BE2C (cell line): ENCODE results near the gene RTN4R.
A peak's percentile ranks its signal among the peaks of the same experiment; 100 is the strongest.

Experiments used
- DNase-seq: peaks from one replicate; pipeline ENCODE4 v3.0.0-alpha.2; 2020
- H3K27me3 ChIP-seq: fragments of 250-450 bp; sonication (Bioruptor Pico); 2 replicates; pipeline ENCODE4 v1.5.1; 2020; ENCODE audit warnings: mild to moderate bottlenecking
- H3K36me3 ChIP-seq: fragments of 250-450 bp; sonication (Bioruptor Pico); 2 replicates; pipeline ENCODE4 v1.5.1; 2020; ENCODE audit warnings: mild to moderate bottlenecking
- H3K4me1 ChIP-seq: fragments of 250-450 bp; sonication (Bioruptor Pico); 2 replicates; pipeline ENCODE4 v1.5.1; 2020
- H3K4me3 ChIP-seq: 2 replicates; pipeline ENCODE4 v1.5.1; 2011; ENCODE audit warnings: low read depth, low read length
- H3K9me3 ChIP-seq: fragments of 250-450 bp; sonication (Bioruptor Pico); 2 replicates; pipeline ENCODE4 v1.5.1; 2020
- CTCF ChIP-seq: IDR thresholded peaks from 2 replicates; pipeline ENCODE4 v1.5.1; 2012; ENCODE audit warnings: mild to moderate bottlenecking, low read depth, low read length

RTN4R gene

GRCh38 chr22:20251981-20252380 is 16.1 kb downstream of the RTN4R start:
- DNase-seq = no peak
- H3K27me3 ChIP-seq = no peaks in the 10 kb centered on the region
- TF ChIP-seq CTCF = no peak
- H3K9me3 ChIP-seq = no peaks in the 10 kb centered on the region
- no peaks in the 10 kb centered on the region for H3K36me3 ChIP-seq
- no peak overlapping the region for H3K4me3 ChIP-seq
- H3K4me1 ChIP-seq = peaks cover 49% of the 10 kb centered on the region

- no peaks in the 10 kb centered on the region for H3K27me3 ChIP-seq
- no peak overlapping the region for H3K4me3 ChIP-seq
- H3K4me1 ChIP-seq = peaks cover 49% of the 10 kb centered on the region
- DNase-seq = no peak
- no peaks in the 10 kb centered on the region for H3K36me3 ChIP-seq
- no peaks in the 10 kb centered on the region for H3K9me3 ChIP-seq
- no peak for TF ChIP-seq CTCF
These were observed 16.6 kb downstream of the RTN4R start for GRCh38 chr22:20251491-20251890.

- Histone ChIP-seq H3K4me1 (peaks cover 50% of the 10 kb centered on the region), H3K4me3 (no peak overlapping the region), H3K27me3 (no peaks in the 10 kb centered on the region), H3K9me3 (no peaks in the 10 kb centered on the region), H3K36me3 (no peaks in the 10 kb centered on the region)
- TF ChIP-seq CTCF = no peak
- peak; percentile 61 for DNase-seq
These were observed 18.2 kb downstream of the RTN4R start for GRCh38 chr22:20249797-20250354.

GRCh38 chr22:20248461-20248978 is 19.6 kb downstream of the RTN4R start:
- Histone ChIP-seq H3K36me3 (no peaks in the 10 kb centered on the region), H3K4me3 (no peak overlapping the region), H3K27me3 (no peaks in the 10 kb centered on the region), H3K9me3 (no peaks in the 10 kb centered on the region), H3K4me1 (peaks cover 56% of the 10 kb centered on the region)
- no peak for TF ChIP-seq CTCF
- peak; percentile 51 for DNase-seq

- Histone ChIP-seq H3K4me1 (peaks cover 58% of the 10 kb centered on the region), H3K4me3 (no peak overlapping the region), H3K27me3 (no peaks in the 10 kb centered on the region), H3K36me3 (no peaks in the 10 kb centered on the region), H3K9me3 (no peaks in the 10 kb centered on the region)
- no peak for TF ChIP-seq CTCF
- DNase-seq = no peak
These were observed 20.4 kb downstream of the RTN4R start for GRCh38 chr22:20247608-20248171.

GRCh38 chr22:20247010-20247505 is 21.1 kb downstream of the RTN4R start:
- peak; percentile 35 for TF ChIP-seq CTCF
- Histone ChIP-seq H3K9me3 (no peaks in the 10 kb centered on the region), H3K4me1 (peaks cover 58% of the 10 kb centered on the region), H3K36me3 (no peaks in the 10 kb centered on the region; the same call in 1 of the 2 replicates), H3K4me3 (no peak overlapping the region), H3K27me3 (no peaks in the 10 kb centered on the region)
- peak; percentile 79 for DNase-seq
